Keratinocyte (primary cell): Measurements from ENCODE around the gene TSPAN18. TPM values are rescaled to one million over a fixed set of nuclear protein-coding genes. Genes with fewer than 3 reads are reported as not detected.

Experiments
- DNase-seq: peaks from one replicate; pipeline ENCODE4 v3.0.0-alpha.2; 2011; ENCODE audit warnings: low read depth, missing footprints, low spot score
- FAIRE-seq: peaks from 2 replicates; lab custom pipeline; 2011; peaks lifted over from hg19 to GRCh38; lab: Jason Lieb, UNC
- H2AFZ ChIP-seq: 2 replicates; pipeline ENCODE4 v1.6.0; 2012; ENCODE audit warnings: low read length, control low read depth, inconsistent platforms; ENCODE audit not compliant: control insufficient read depth
- H3K27ac ChIP-seq: 2 replicates; pipeline ENCODE4 v1.5.1; 2011; ENCODE audit warnings: low read length; ENCODE audit not compliant: control insufficient read depth, insufficient read depth
- H3K27me3 ChIP-seq: 3 replicates; pipeline ENCODE4 v1.6.0; 2011; ENCODE audit warnings: low read length; ENCODE audit not compliant: control insufficient read depth, insufficient read depth; ENCODE audit errors: extremely low read depth
- H3K36me3 ChIP-seq, 2 experiments: 2 replicates in 1 of 2; 3 replicates in 1 of 2; pipeline ENCODE4 v1.5.1; 2011; ENCODE audit warnings: low read length in 2 of 2, mild to moderate bottlenecking in 1 of 2; ENCODE audit not compliant: control insufficient read depth in 2 of 2, insufficient read depth in 2 of 2; ENCODE audit errors: extremely low read depth in 1 of 2
- H3K4me1 ChIP-seq: 3 replicates; pipeline ENCODE4 v1.5.1; 2011; ENCODE audit warnings: low read length; ENCODE audit not compliant: control insufficient read depth, insufficient read depth; ENCODE audit errors: extremely low read depth
- H3K4me2 ChIP-seq: 3 replicates; pipeline ENCODE4 v1.6.0; 2011; ENCODE audit warnings: low read depth, low read length; ENCODE audit not compliant: control insufficient read depth, insufficient read depth; ENCODE audit errors: extremely low read depth
- H3K4me3 ChIP-seq, 3 experiments: fragments of 200-600 bp in 1 of 3; sonication (generic) in 1 of 3; 2 replicates in 2 of 3; 3 replicates in 1 of 3; pipeline ENCODE4 v1.5.1; 2011 to 2016; ENCODE audit warnings: low read length in 3 of 3, mild to moderate bottlenecking in 3 of 3, control low read depth in 2 of 3, inconsistent platforms in 1 of 3, low read depth in 1 of 3, mixed read lengths in 1 of 3, mixed run types in 1 of 3, moderate library complexity in 1 of 3; ENCODE audit not compliant: control insufficient read depth in 2 of 3, insufficient read depth in 2 of 3; ENCODE audit errors: extremely low read depth in 1 of 3
- H3K79me2 ChIP-seq: 2 replicates; pipeline ENCODE4 v1.6.0; 2012; ENCODE audit warnings: low read length; ENCODE audit not compliant: control insufficient read depth, insufficient read depth
- H3K9ac ChIP-seq: 3 replicates; pipeline ENCODE4 v1.6.0; 2011; ENCODE audit warnings: low read length; ENCODE audit not compliant: control insufficient read depth, insufficient read depth; ENCODE audit errors: extremely low read depth
- H3K9me1 ChIP-seq: 3 replicates; pipeline ENCODE4 v1.6.0; 2011; ENCODE audit warnings: low read length; ENCODE audit not compliant: control insufficient read depth, insufficient read depth; ENCODE audit errors: extremely low read depth
- H3K9me3 ChIP-seq: 2 replicates; pipeline ENCODE4 v1.5.1; 2012; ENCODE audit warnings: low read depth, low read length; ENCODE audit not compliant: control insufficient read depth
- H4K20me1 ChIP-seq: 3 replicates; pipeline ENCODE4 v1.6.0; 2011; ENCODE audit warnings: low read length; ENCODE audit not compliant: control insufficient read depth, insufficient read depth; ENCODE audit errors: extremely low read depth
- EZH2 ChIP-seq: IDR thresholded peaks from one replicate; pipeline ENCODE4 v1.6.1; 2012; ENCODE audit warnings: inconsistent platforms, mild to moderate bottlenecking, low read length, moderate library complexity
- dilution Hi-C: fragments of 300-500 bp; cut with MboI; formaldehyde crosslinking; loops from one replicate; pipeline ENCODE4 v1.7.0; 2020; ENCODE audit warnings: low sequenced_read_pairs; ENCODE audit not compliant: extremely low pct_ligation_motif_present
- polyA plus RNA-seq, 5 experiments: library from polyadenylated mRNA; depleted of rRNA in 3 of 5; stranded (reverse) in 3 of 5; stranded (forward) in 1 of 5; unstranded in 1 of 5; fragments of >200 nt; gene quantifications; 1 replicate in 1 of 5; 2 replicates in 3 of 5; 3 replicates in 1 of 5; pipeline versions ENCODE4 v1.2.1 to v1.2.3, GENCODE V29; 2011 to 2012; ENCODE audit warnings: missing spikeins in 2 of 5, low read depth in 1 of 5, low replicate concordance in 1 of 5
- TF ChIP-seq, protein P1 (sequence below), 3 experiments: IDR thresholded peaks in 1 of 3; conservative IDR thresholded peaks in 1 of 3; optimal IDR thresholded peaks in 1 of 3; 2 replicates in 2 of 3; 3 replicates in 1 of 3; pipeline versions ENCODE3 to v1.5.1; 2011; ENCODE audit warnings: low read length in 3 of 3, mild to moderate bottlenecking in 3 of 3, moderate library complexity in 2 of 3, control low read depth in 1 of 3, inconsistent platforms in 1 of 3; ENCODE audit not compliant: insufficient read depth in 2 of 3; ENCODE audit errors: extremely low read depth in 1 of 3

Gene TSPAN18
- polyA plus RNA-seq, 1 donor (not counting 4 experiments of a cell fraction or from before 2014, with no cell fraction given), result not detected

GRCh38 chr11:44892843-44893242 is 166.1 kb downstream of the TSPAN18 start:
- FAIRE-seq, result no peak
- no peaks in the 10 kb centered on the region for H3K9me1 ChIP-seq
- no peaks in the 10 kb centered on the region for H3K4me1 ChIP-seq
- DNase-seq, result no peak
- H3K4me2 ChIP-seq, result no peak overlapping the region
- H4K20me1 ChIP-seq, result peaks cover 2% of the 10 kb centered on the region
- H2AFZ ChIP-seq, result no peak overlapping the region
- no peaks in the 10 kb centered on the region for H3K79me2 ChIP-seq
- dilution Hi-C loops, result loop anchor here (25.0 kb wide), 1 partner anchor 256 kb away; no protein-coding TSS in a partner anchor
- H3K27me3 ChIP-seq, result peaks cover 60% of the 10 kb centered on the region
- no peak overlapping the region for H3K9ac ChIP-seq
- no peaks in the 10 kb centered on the region for H3K36me3 ChIP-seq
- no peak overlapping the region for H3K4me3 ChIP-seq
- no peak for TF ChIP-seq EZH2
- TF ChIP-seq, protein P1, sequence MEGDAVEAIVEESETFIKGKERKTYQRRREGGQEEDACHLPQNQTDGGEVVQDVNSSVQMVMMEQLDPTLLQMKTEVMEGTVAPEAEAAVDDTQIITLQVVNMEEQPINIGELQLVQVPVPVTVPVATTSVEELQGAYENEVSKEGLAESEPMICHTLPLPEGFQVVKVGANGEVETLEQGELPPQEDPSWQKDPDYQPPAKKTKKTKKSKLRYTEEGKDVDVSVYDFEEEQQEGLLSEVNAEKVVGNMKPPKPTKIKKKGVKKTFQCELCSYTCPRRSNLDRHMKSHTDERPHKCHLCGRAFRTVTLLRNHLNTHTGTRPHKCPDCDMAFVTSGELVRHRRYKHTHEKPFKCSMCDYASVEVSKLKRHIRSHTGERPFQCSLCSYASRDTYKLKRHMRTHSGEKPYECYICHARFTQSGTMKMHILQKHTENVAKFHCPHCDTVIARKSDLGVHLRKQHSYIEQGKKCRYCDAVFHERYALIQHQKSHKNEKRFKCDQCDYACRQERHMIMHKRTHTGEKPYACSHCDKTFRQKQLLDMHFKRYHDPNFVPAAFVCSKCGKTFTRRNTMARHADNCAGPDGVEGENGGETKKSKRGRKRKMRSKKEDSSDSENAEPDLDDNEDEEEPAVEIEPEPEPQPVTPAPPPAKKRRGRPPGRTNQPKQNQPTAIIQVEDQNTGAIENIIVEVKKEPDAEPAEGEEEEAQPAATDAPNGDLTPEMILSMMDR (optimal IDR thresholded peaks at IDR 0.05 in 1 of 3, IDR thresholded peaks at IDR 0.05 in 1 of 3, conservative IDR thresholded peaks at IDR 0.05 in 1 of 3; ENCODE audit: extremely low read depth in 1 of 3, insufficient read depth in 2 of 3, low read length in 3 of 3), result no peak
- H3K27ac ChIP-seq, result no peak overlapping the region
- no peaks in the 10 kb centered on the region for H3K9me3 ChIP-seq

GRCh38 chr11:44893308-44893822 is 166.6 kb downstream of the TSPAN18 start:
- H4K20me1 ChIP-seq, result peaks cover 2% of the 10 kb centered on the region
- H3K9me3 ChIP-seq, result no peaks in the 10 kb centered on the region
- no peaks in the 10 kb centered on the region for H3K79me2 ChIP-seq
- H3K9me1 ChIP-seq, result no peaks in the 10 kb centered on the region
- H3K36me3 ChIP-seq, result no peaks in the 10 kb centered on the region
- H3K4me3 ChIP-seq, result no peak overlapping the region
- no peak overlapping the region for H3K4me2 ChIP-seq
- H3K4me1 ChIP-seq, result no peaks in the 10 kb centered on the region
- no peak overlapping the region for H2AFZ ChIP-seq
- no peak overlapping the region for H3K27ac ChIP-seq
- DNase-seq (no peak), FAIRE-seq (no peak)
- H3K9ac ChIP-seq, result no peak overlapping the region
- peaks cover 61% of the 10 kb centered on the region for H3K27me3 ChIP-seq
- no peak for TF ChIP-seq EZH2
- TF ChIP-seq, protein P1 (optimal IDR thresholded peaks at IDR 0.05 in 1 of 3, IDR thresholded peaks at IDR 0.05 in 1 of 3, conservative IDR thresholded peaks at IDR 0.05 in 1 of 3; ENCODE audit: extremely low read depth in 1 of 3, insufficient read depth in 2 of 3, low read length in 3 of 3), result no peak
- dilution Hi-C loops, result loop anchor here (25.0 kb wide), 1 partner anchor 256 kb away; no protein-coding TSS in a partner anchor
